Measurements from ENCODE around the gene RTF2.

DNA sequence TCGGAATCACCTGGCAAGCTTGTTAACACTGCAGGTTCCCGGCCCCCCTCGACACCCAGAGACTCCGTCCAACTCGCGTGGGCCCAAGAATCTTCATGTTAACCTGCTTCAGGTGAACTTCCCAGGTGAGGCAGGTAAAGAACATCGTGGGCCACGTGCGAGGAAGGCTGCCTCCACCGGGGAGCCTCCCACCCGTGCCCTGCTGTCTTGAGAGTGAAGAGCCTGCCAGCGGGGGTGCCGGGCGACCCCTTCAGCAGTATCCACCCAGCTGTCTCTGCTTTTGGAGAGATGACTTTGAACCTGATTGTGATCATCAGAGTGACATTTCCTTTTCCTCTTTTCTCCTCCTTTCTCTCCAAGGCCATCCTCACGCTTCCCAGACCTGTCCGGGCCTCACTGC is 22.9 kb upstream of the RTF2 start:
- TF ChIP-seq, protein P1, sequence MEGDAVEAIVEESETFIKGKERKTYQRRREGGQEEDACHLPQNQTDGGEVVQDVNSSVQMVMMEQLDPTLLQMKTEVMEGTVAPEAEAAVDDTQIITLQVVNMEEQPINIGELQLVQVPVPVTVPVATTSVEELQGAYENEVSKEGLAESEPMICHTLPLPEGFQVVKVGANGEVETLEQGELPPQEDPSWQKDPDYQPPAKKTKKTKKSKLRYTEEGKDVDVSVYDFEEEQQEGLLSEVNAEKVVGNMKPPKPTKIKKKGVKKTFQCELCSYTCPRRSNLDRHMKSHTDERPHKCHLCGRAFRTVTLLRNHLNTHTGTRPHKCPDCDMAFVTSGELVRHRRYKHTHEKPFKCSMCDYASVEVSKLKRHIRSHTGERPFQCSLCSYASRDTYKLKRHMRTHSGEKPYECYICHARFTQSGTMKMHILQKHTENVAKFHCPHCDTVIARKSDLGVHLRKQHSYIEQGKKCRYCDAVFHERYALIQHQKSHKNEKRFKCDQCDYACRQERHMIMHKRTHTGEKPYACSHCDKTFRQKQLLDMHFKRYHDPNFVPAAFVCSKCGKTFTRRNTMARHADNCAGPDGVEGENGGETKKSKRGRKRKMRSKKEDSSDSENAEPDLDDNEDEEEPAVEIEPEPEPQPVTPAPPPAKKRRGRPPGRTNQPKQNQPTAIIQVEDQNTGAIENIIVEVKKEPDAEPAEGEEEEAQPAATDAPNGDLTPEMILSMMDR (optimal IDR thresholded peaks at IDR 0.05 in 1 of 3, IDR thresholded peaks at IDR 0.05 in 1 of 3, conservative IDR thresholded peaks at IDR 0.05 in 1 of 3; ENCODE audit: extremely low read depth in 1 of 3, insufficient read depth in 2 of 3, low read length in 3 of 3): no peak
- TF ChIP-seq EZH2 (IDR thresholded peaks at IDR 0.05; ENCODE audit: low read length): no peak
